Muscle of leg (tissue), 11 donors: ENCODE measurements around the gene ADARB2. TPM values are rescaled to one million over a fixed set of nuclear protein-coding genes. Genes with fewer than 3 reads are reported as not detected.

ENCODE experiments used
- DNase-seq: peaks from one replicate; pipeline ENCODE4 v3.0.0; 2013
- H3K27ac ChIP-seq: one replicate; pipeline ENCODE4 v1.5.1; 2013; ENCODE audit warnings: mild to moderate bottlenecking, low read length, control low read depth
- H3K27me3 ChIP-seq: one replicate; pipeline ENCODE4 v1.6.1; 2013; ENCODE audit warnings: low read length; ENCODE audit not compliant: control insufficient read depth, insufficient read depth
- H3K36me3 ChIP-seq: one replicate; pipeline ENCODE4 v1.6.1; 2013; ENCODE audit warnings: low read length; ENCODE audit not compliant: control insufficient read depth, insufficient read depth
- H3K4me1 ChIP-seq: one replicate; pipeline ENCODE4 v1.6.1; 2013; ENCODE audit warnings: low read length; ENCODE audit not compliant: control insufficient read depth, insufficient read depth
- H3K4me3 ChIP-seq: one replicate; pipeline ENCODE4 v1.5.1; 2013; ENCODE audit warnings: low read length, control low read depth
- H3K9me3 ChIP-seq: replicated peaks from 2 replicates; pipeline ENCODE4 v1.6.1; 2013; ENCODE audit warnings: low read depth, low read length; ENCODE audit not compliant: control insufficient read depth
- WGBS: methylation state at CpG from one replicate; pipeline ENCODE4 v1.1.5; 2013; ENCODE audit warnings: missing lambda C conversion rate; ENCODE audit not compliant: insufficient coverage; 5-methylcytosine and 5-hydroxymethylcytosine counted together
- polyA plus RNA-seq, 8 donors: library from polyadenylated mRNA; unstranded; fragments of 120-200 nt; gene quantifications; one replicate each; pipeline versions ENCODE4 v1.2.1 to v1.2.3, GENCODE V29; 2013; ENCODE audit warnings: inconsistent platforms in 1 of 8, low replicate concordance in 1 of 8; ENCODE audit not compliant: insufficient read length in 8 of 8, insufficient read depth in 1 of 8
- total RNA-seq: library from RNA; stranded (reverse); fragments of 120-200 nt; gene quantifications from one replicate; pipeline ENCODE4 v1.2.4, GENCODE V29; 2013

Gene ADARB2
- total and polyA plus RNA-seq, 9 donors: 0.13 to 0.38 (median 0.23) TPM

GRCh38 chr10:1495915-1496517 lies 241.3 kb downstream of the ADARB2 start:
- no peak for DNase-seq
- Histone ChIP-seq H3K9me3 (no peaks in the 10 kb centered on the region), H3K27me3 (no peaks in the 10 kb centered on the region), H3K4me3 (no peak overlapping the region), H3K36me3 (no peaks in the 10 kb centered on the region), H3K27ac (no peak overlapping the region), H3K4me1 (no peaks in the 10 kb centered on the region)
- WGBS: 93% methylated on average over 5 of the region's 5 CpGs

GRCh38 chr10:1492641-1493040 lies 244.7 kb downstream of the ADARB2 start:
- Histone ChIP-seq H3K9me3 (no peaks in the 10 kb centered on the region), H3K27ac (no peak overlapping the region), H3K4me1 (no peaks in the 10 kb centered on the region), H3K4me3 (no peak overlapping the region), H3K36me3 (no peaks in the 10 kb centered on the region), H3K27me3 (no peaks in the 10 kb centered on the region)
- no peak for DNase-seq
- whole genome bisulfite sequencing: 67% methylated on average over 9 of the region's 9 CpGs

- H3K27me3 ChIP-seq: no peaks in the 10 kb centered on the region
These were observed 245.4 kb downstream of the ADARB2 start for GRCh38 chr10:1491901-1492300.

GRCh38 chr10:1489801-1490200 lies 247.5 kb downstream of the ADARB2 start:
- H3K9me3 ChIP-seq: no peaks in the 10 kb centered on the region
- no peak for DNase-seq
- no peak overlapping the region for H3K4me3 ChIP-seq
- H3K4me1 ChIP-seq: no peaks in the 10 kb centered on the region
- H3K27ac ChIP-seq: no peak overlapping the region
- H3K27me3 ChIP-seq: no peaks in the 10 kb centered on the region
- 78% methylated on average over 2 of the region's 4 CpGs for WGBS
- H3K36me3 ChIP-seq: no peaks in the 10 kb centered on the region

More at GRCh38 chr10:1491901-1492300, 245.4 kb downstream of the ADARB2 start:
- Histone ChIP-seq H3K4me1 (no peaks in the 10 kb centered on the region), H3K36me3 (no peaks in the 10 kb centered on the region), H3K27ac (no peak overlapping the region), H3K9me3 (no peaks in the 10 kb centered on the region), H3K4me3 (no peak overlapping the region)
- DNase-seq: no peak
- WGBS: 87% methylated on average over 2 of the region's 2 CpGs

- H3K4me3 ChIP-seq: no peak overlapping the region
- no peaks in the 10 kb centered on the region for H3K4me1 ChIP-seq
- no peaks in the 10 kb centered on the region for H3K36me3 ChIP-seq
- H3K27ac ChIP-seq: no peak overlapping the region
- DNase-seq: no peak
- no peaks in the 10 kb centered on the region for H3K27me3 ChIP-seq
- 78% methylated on average over 17 of the region's 20 CpGs for WGBS
- H3K9me3 ChIP-seq: no peaks in the 10 kb centered on the region
These were observed 248.3 kb downstream of the ADARB2 start for GRCh38 chr10:1488970-1489548.

- Histone ChIP-seq H3K27me3 (no peaks in the 10 kb centered on the region), H3K9me3 (no peaks in the 10 kb centered on the region), H3K36me3 (no peaks in the 10 kb centered on the region), H3K27ac (no peak overlapping the region), H3K4me3 (no peak overlapping the region), H3K4me1 (no peaks in the 10 kb centered on the region)
- DNase-seq: no peak
- 72% methylated on average over 9 of the region's 14 CpGs for WGBS
These were observed 250.3 kb downstream of the ADARB2 start for GRCh38 chr10:1486841-1487687.

- 95% methylated on average over 6 of the region's 12 CpGs for WGBS
- H3K9me3 ChIP-seq: no peaks in the 10 kb centered on the region
- H3K36me3 ChIP-seq: no peaks in the 10 kb centered on the region
- H3K4me1 ChIP-seq: no peaks in the 10 kb centered on the region
- H3K4me3 ChIP-seq: no peak overlapping the region
- H3K27ac ChIP-seq: no peak overlapping the region
- no peaks in the 10 kb centered on the region for H3K27me3 ChIP-seq
- DNase-seq: no peak
These were observed 252.0 kb downstream of the ADARB2 start for GRCh38 chr10:1485357-1485756.

GRCh38 chr10:1483826-1484225 lies 253.5 kb downstream of the ADARB2 start:
- no peak for DNase-seq
- H3K4me3 ChIP-seq: no peak overlapping the region
- H3K36me3 ChIP-seq: no peaks in the 10 kb centered on the region
- no peaks in the 10 kb centered on the region for H3K4me1 ChIP-seq
- H3K27me3 ChIP-seq: no peaks in the 10 kb centered on the region
- WGBS: 36% methylated on average over 5 of the region's 7 CpGs
- H3K27ac ChIP-seq: no peak overlapping the region
- H3K9me3 ChIP-seq: no peaks in the 10 kb centered on the region

GRCh38 chr10:1483246-1483645 lies 254.1 kb downstream of the ADARB2 start:
- Histone ChIP-seq H3K4me1 (no peaks in the 10 kb centered on the region), H3K27ac (no peak overlapping the region), H3K27me3 (no peaks in the 10 kb centered on the region), H3K36me3 (no peaks in the 10 kb centered on the region), H3K4me3 (no peak overlapping the region), H3K9me3 (peaks cover 2% of the 10 kb centered on the region)
- peak; percentile 62 for DNase-seq
- WGBS: 29% methylated on average over 5 of the region's 10 CpGs

- Histone ChIP-seq H3K36me3 (no peaks in the 10 kb centered on the region), H3K4me1 (no peaks in the 10 kb centered on the region), H3K27ac (no peak overlapping the region), H3K9me3 (peaks cover 2% of the 10 kb centered on the region), H3K4me3 (no peak overlapping the region), H3K27me3 (no peaks in the 10 kb centered on the region)
- no peak for DNase-seq
- WGBS: 84% methylated on average over 4 of the region's 9 CpGs
These were observed 259.7 kb downstream of the ADARB2 start for GRCh38 chr10:1477578-1477977.
